ENCODE measurements around the gene GMEB2. TPM values are rescaled to one million over a fixed set of nuclear protein-coding genes. Genes with fewer than 3 reads are reported as not detected.
"Not testable (repeated sequence)": the region's sequence is repeated elsewhere in the genome, so short reads cannot be mapped to it uniquely, and the experiment has no call there.

Gene GMEB2
- polyA plus RNA-seq, 3 donors = 6.9 to 9.6 (median 7.5) TPM

DNA sequence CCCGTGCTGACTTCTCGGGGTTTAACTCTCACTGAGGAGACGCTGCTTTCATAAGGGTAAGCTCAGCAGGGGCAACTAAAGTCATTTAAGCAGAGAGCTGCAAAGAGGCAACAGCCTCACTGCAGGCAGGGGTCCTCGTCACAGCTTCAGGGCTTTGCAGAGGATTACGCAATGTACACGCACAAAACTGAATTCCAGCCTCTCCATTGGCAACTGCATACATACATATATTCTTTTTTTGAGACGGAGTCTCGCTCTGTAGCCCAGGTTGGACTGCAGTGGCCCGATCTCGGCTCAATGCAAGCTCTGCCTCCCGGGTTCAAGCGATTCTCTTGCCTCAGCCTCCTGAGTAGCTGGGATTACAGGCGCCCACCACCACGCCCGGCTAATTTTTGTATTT, 2.4 kb downstream of the GMEB2 start:
- 78 to 85% (median 82%) methylated on average over 15 of the region's 15 CpGs for WGBS, 3 donors

GRCh38 chr20:63622732-63623131, 4.2 kb downstream of the GMEB2 start:
- H3K27ac ChIP-seq (ENCODE audit: low read depth, low read length) = no peak overlapping the region
- 89 to 96% (median 94%) methylated on average over 14 of the region's 14 CpGs for WGBS, 3 donors

More for the DNA sequence above, 2.4 kb downstream of the GMEB2 start:
- H3K27ac ChIP-seq (ENCODE audit: low read depth, low read length) = no peak overlapping the region

- no peak overlapping the region for H3K27ac ChIP-seq (ENCODE audit: low read depth, low read length)
- 87 to 92% (median 90%) methylated on average over 4 of the region's 4 CpGs for WGBS, 3 donors
These were observed 4.8 kb downstream of the GMEB2 start for GRCh38 chr20:63622096-63622495.

DNA sequence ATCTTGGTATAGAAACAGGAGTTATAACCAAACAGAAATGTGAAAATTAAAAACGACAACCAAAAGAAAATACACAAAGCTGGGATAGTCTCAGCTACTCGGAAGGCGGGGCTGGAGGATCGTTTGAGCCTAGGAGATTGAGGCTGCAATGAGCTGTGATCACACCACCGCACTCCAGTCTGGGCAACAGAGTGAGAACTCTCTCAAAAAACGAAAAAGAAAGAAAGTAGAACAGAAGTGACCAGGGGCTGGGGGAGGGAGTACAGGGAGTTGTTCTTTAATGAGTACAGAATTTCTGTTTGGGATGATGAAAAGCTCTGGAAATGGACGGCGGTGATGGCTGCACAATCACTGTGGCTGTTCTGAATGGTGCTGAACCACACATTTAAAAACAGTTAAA, 5.9 kb downstream of the GMEB2 start:
- no peak overlapping the region for H3K27ac ChIP-seq (ENCODE audit: low read depth, low read length)
- 74 to 87% (median 81%) methylated on average over 8 of the region's 8 CpGs for WGBS, 3 donors

GRCh38 chr20:63619505-63619904, 7.4 kb downstream of the GMEB2 start:
- H3K27ac ChIP-seq (ENCODE audit: low read depth, low read length) = no peak overlapping the region
- 76 to 87% (median 76%) methylated on average over 13 of the region's 13 CpGs for WGBS, 3 donors

GRCh38 chr20:63619086-63619485, 7.8 kb downstream of the GMEB2 start:
- no peak overlapping the region for H3K27ac ChIP-seq (ENCODE audit: low read depth, low read length)
- 92 to 95% (median 93%) methylated on average over 16 of the region's 16 CpGs for WGBS, 3 donors

DNA sequence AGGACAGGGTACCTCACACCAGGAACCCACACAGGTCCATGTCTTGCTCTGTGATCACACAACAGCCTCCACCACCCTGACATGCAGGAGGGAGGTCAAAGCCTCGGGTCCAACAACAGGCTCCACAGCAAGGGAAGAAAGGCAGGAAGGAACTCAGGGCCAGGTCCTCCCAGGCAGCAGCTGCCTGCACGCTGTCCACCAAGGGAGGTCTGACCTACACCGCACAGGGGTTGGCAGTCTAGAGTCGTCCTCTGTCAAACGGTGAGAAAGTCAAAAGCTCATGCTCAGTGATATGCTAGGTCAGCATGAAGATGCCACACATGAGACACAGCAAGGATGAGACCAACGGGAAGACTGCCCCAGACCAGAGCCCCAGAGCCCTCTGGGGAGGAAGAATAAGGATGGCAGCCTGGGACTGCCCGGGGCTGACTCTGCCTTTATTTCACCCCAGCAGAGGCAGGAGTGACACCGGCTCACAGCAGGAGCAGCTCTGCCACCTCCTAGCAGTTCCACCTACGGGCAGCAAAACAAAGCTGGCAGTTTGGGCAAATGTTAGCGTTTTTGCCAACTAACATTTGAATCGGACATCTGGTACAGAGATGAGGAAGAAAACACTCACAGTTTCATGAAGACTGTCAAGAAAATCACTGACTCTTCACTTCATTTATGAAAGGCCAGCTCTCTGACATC, 8.5 kb downstream of the GMEB2 start:
- 79 to 88% (median 85%) methylated on average over 11 of the region's 11 CpGs for whole genome bisulfite sequencing, 3 donors
- H3K27ac ChIP-seq (ENCODE audit: low read depth, low read length) = no peak overlapping the region

GRCh38 chr20:63617876-63618265, 9.0 kb downstream of the GMEB2 start:
- 83 to 96% (median 89%) methylated on average over 8 of the region's 8 CpGs for WGBS, 3 donors
- no peak overlapping the region for H3K27ac ChIP-seq (ENCODE audit: low read depth, low read length)

- no peak overlapping the region for H3K27ac ChIP-seq (ENCODE audit: low read depth, low read length)
- WGBS, 3 donors = 92 to 98% (median 95%) methylated on average over 41 of the region's 41 CpGs
These were observed 9.6 kb downstream of the GMEB2 start for GRCh38 chr20:63617092-63617875.

- not testable (repeated sequence) for H3K27ac ChIP-seq (ENCODE audit: low read depth, low read length)
- WGBS, 3 donors = 84 to 85% (median 85%) methylated on average over 15 to 18 of the region's 18 CpGs
These were observed 12.9 kb downstream of the GMEB2 start for GRCh38 chr20:63613863-63614594.

DNA sequence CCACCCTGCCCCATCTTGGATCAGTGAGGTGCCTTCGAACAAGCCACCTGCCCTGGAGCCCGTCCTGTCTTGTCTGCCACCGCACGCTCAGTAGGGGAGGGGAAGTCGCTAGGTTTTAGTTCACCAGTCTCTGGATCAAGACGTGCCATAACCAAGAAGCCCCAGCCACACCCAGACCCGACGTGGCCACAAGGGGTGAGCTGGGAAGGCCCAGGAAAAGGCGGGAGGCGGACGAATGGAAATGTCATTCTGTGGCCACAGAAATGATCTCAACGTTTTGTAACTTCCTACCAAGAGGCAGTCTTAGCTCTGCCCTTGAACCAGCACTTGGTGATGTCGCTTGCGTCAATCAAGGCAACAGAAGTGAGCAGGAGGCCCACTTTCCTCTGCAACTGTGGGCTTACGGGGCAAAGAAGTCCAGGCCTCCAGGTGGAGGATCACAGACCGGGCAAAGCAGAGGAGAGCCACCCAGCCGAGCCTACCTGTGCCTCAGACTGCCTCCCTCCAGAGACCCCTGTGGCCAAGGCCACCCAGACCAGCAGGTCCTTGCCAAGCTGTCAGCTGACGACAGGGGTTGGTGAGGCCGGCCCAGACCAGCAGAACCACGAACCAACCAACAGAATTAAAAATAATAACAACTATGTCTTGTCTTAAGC, 14.5 kb downstream of the GMEB2 start:
- WGBS, 3 donors = 61 to 80% (median 66%) methylated on average over 20 of the region's 20 CpGs
- peak overlapping the region; percentile 28 for H3K27ac ChIP-seq (ENCODE audit: low read depth, low read length)

- 82 to 91% (median 84%) methylated on average over 10 of the region's 10 CpGs for WGBS, 3 donors
- H3K27ac ChIP-seq (ENCODE audit: low read depth, low read length) = no peak overlapping the region
These were observed 15.3 kb downstream of the GMEB2 start for GRCh38 chr20:63611646-63612045.

DNA sequence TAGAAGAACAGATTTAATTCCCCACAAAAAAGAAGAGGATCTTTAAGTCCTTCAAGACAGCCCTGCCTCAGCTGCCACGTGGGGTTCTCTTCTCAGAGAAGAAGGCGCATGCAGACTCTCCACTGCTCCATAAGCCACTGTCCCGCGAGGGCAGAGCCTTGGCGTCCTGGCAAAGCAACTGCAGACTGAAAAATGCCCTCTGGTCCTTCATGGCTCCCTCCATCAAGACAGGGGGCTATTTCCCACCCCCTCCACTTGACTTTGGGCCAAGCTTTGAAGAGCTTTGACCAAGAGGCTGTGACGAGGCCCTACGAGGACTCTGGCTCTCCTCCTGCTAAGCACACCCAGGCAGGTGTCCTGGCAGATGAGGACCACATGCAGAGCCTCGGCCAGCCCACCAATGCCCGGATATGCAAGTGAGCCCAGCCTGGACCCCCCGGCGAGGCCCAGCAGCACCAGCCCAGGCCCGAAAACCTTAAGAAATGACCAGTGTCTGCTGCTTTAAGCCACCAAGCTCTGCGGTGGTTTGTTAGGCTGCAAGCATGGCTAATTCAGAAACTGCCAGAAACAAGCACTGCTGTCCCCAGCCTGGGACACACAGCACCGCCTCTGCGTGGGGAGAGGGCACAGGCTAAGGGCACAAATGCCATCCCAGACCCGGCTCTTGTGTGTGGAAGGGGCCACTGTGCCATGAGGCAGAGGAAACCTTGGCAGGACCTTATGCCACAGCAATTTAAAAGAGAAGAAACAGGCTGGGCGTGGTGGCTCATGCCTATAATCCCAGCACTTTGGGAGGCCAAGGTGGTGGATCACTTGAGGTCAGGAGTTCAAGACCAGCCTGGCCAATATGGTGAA, 16.1 kb downstream of the GMEB2 start:
- no peak overlapping the region for H3K27ac ChIP-seq (ENCODE audit: low read depth, low read length)
- WGBS, 3 donors = 90 to 93% (median 92%) methylated on average over 17 of the region's 17 CpGs

- H3K27ac ChIP-seq (ENCODE audit: low read depth, low read length) = no peak overlapping the region
- 48 to 84% (median 62%) methylated on average over 9 of the region's 9 CpGs for WGBS, 3 donors
These were observed 20.2 kb downstream of the GMEB2 start for GRCh38 chr20:63606686-63607085.

DNA sequence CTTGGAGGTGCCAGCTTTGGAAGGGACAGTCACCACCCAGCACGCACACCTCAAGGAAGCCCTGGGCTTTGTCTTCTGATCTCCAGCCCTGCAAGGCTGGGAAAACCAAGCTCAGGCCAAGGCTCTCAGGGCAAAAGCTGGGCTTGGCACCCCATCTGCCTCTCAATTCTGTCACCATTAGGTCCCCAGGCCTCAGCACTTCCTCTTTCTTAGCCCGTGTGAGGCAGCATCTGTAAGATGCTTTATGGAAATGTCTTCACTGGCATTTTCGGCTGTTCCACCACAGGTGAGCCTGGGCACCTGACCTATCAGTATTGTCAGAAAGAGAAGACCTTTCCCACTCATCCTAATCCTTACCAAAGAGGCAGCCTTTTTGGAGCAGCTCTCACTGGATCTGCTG, 24.6 kb downstream of the GMEB2 start:
- no peak overlapping the region for H3K27ac ChIP-seq (ENCODE audit: low read depth, low read length)
- 76 to 83% (median 79%) methylated on average over 3 of the region's 3 CpGs for WGBS, 3 donors

- WGBS, 3 donors = 52 to 73% (median 73%) methylated on average over 4 to 8 of the region's 8 CpGs
- not testable (repeated sequence) for H3K27ac ChIP-seq (ENCODE audit: low read depth, low read length)
These were observed 25.2 kb downstream of the GMEB2 start for GRCh38 chr20:63601679-63602078.

DNA sequence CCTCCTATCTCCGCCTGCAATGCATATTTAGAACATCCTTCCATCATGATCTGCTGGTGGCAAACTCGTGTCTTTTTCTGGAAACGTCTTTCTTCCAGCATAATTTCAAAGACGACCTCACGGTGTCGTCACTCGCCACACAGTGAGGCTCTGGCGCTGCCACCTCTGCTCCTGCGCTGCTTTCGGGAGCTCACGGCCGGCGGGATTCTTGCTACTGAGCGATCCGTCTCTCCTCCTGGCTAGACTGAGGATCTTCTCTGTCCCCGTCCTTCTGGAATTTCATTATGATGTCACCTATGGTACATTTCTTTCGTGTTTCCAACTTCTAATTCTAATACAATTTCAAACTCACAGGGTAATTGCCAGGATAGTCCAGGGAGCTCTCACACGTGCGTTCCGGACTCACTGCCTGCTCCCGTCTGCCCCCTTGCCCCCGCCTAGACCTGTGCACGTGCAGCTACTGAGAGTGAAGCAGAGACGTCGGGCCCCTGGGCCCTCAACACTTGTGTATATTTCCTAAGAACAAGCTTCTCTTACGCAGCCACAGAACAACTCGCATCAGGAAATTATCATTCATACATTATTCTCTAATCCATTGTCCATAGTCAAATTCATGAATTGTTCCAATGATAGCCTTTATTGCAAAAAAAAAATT, 27.4 kb downstream of the GMEB2 start:
- 91 to 95% (median 95%) methylated on average over 27 of the region's 27 CpGs for WGBS, 3 donors
- no peak overlapping the region for H3K27ac ChIP-seq (ENCODE audit: low read depth, low read length)

Measured in adipose tissue (tissue), 3 donors.